ENCODE data around the gene KHDC3L.

Gene KHDC3L

GRCh38 chr6:73413102-73413501, 50.6 kb downstream of the KHDC3L start:
- H3K4me3 ChIP-seq (ENCODE audit: low read length) = no peak overlapping the region
- DNase-seq (ENCODE audit: low read depth, low spot score) = no peak
